Eye (tissue), 1 donor: ENCODE data around the gene NIN.
"Not testable (repeated sequence)": the region's sequence is repeated elsewhere in the genome, so short reads cannot be mapped to it uniquely, and the experiment has no call there.

ENCODE experiments used
- DNase-seq: peaks from one replicate; pipeline ENCODE4 v3.0.0-alpha.2; 2015

Gene NIN

DNA sequence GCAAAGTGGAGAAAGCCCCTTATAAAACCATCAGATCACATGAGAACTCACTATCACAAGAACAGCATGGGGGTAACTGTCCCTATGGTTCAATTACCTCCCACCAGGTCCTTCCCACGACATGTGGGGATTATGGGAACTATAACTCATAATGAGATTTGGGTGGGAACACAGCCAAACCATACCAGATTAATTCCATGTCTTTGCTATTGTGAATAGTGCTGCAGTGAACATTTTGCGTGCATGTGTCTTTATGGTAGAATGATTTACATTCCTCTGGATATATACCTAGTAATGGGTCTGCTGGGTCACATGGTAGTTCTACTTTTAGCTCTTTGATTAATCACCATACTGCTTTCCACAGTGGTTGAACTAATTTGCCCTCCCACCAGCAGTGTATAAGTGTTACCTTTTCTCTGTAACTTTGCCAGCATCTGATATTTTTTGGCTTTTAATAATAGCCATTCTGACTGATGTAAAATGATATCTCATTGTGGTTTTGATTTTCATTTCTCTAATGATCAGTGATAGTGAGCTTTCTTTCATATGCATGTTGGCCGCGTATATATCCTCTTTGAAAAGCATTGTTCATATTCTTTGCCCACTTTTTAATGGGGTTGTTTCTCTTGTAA lies 133.2 kb downstream of the NIN start:
- DNase-seq: peak; percentile 14

DNA sequence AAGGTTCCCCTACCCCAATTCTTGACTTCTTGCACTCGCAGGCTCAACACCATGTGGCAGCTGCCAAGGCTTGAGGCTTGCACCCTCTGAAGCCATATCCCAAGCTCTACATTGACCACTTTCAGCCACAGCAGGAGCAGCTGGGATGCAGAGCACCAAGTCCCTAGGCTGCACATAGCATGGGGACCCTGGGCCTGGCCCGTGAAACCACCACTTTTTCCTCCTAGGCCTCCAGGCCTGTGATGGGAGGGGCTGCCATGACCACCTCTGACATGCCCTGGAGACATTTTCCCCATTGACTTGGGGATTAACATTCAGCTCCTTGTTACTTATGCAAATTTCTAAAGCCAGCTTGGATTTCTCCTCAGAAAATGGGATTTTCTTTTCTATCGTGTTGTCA lies 136.7 kb downstream of the NIN start:
- not testable (repeated sequence) for DNase-seq

DNA sequence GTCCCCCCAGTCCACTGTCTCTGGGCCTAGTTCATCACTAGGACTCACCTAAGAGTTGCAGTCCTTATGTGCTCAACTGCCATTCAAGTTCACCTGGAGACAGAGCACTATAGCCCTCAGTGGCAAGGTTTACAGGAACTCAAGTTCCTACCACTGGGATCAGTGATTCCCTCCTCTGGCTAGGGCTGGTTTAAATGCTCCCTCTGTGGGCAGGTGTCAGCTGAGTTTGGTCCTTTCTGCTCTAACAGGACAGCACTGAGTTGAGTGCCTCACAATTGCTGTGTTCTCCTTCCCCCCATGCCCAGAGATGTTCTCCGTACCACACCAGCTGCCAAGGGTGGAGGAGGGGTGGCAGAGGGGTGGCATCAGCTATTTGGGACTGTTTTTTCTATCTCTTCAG lies 142.1 kb downstream of the NIN start:
- no peak for DNase-seq

DNA sequence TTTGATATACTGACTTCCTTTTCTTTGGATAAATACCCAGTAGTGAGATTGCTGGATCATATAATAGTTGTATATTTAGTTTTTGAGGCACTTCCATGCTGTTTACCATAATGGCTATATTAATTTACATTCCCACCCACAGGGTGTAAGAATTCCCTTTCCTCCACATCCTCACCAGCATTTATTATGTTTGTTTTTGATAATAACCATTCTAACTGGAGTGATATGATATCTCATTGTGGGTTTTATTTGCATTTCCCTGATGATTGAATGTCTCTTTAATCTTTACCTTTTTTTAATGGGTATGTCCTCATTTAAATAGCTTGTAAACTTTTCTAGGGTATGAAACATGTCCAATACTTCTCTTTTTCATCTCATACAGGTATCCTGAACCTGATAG lies 151.3 kb downstream of the NIN start:
- no peak for DNase-seq

DNA sequence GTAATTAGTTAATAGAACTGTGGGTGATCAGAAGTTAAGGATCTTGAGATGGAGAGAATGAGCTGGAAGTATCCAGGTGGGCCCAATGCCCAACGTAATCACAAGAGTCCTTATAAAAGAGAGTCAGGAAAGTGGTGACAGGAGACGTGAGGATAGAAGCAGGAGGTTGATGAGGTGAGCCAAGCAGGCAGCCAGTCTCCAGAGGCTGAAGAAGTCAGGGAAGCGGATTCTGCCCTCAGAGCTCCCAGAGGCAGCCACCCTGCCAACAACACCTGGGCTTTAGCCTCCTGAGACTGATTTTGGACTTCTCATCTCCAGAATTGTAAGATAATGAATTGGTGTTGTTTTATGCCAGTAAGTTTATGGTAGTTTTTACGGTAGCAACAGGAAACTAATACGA lies 152.8 kb downstream of the NIN start:
- no peak for DNase-seq

DNA sequence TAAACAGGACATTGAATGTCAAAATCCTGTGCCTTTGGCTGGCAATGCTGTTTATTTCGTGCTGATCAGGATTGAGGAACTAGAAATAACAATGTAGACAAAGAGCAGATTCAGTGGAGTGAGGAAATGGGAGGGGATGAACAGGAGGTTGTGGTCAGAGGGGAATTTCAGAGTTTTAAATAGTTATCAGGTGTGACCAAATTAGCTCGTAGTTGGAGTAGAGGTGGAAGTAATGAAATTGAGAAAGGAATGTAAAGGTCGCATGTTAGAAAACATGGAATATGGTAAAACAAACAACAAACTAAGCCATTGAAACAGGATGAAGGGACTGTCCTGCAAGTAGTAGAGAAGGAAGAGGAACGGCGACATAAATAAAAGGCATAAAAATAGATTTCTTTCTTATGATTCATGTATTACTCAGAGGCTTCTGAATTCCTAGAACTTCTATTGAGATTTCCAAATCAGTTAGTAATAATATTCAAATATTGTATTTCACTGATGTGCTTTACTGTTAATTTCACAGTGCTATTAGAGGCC lies 153.4 kb downstream of the NIN start:
- no peak for DNase-seq

DNA sequence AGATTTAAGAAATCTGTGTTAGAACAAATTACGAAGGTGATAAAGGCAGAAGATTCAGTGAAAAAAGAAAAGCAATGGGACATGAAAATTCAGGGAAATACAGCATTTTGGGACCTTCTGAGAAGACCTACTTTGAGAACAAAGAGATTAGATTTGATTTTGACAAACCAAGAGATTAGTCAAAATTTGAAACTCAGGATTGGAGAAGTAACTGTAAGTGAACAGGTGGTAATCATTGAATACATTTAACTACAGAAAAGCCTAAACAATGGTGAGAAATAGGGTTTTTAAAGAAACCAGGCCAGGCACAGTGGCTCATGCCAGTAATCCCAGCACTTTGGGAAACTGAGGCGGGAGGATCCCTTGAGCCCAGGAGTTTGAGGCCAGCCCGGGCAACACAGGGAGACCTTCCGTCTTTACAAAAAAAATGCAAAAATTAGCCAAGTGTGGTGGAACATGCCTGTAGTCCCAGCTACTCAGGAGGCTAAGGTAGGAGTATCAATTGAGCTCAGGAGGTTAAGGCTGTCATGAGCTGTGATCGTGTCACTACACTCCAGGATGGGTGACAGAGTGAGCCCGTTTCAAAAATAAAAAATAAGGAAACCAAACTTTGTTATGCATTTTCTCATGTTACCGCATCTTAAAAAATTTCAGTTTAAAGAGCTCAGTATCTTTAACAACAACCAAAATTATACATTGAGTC lies 154.0 kb downstream of the NIN start:
- no peak for DNase-seq

DNA sequence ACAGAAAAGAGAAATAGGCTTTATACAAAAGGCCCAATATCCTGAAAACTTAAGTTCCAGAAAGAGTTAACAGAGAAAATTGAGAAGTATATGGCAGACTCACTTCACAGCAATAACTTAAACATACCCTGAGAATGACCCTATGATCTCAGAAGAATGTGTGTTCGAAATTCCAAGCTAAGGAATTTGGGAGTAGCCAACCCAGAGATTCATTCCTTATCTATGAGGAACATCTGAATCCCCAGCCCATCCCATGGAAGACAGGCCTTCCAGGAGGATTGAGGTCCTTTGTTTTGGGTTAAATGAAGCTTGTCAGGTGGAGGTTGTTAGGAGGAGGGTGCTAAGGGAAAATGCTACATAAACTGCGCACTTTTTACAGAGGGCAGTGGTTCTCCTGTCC lies 155.4 kb downstream of the NIN start:
- DNase-seq: no peak

DNA sequence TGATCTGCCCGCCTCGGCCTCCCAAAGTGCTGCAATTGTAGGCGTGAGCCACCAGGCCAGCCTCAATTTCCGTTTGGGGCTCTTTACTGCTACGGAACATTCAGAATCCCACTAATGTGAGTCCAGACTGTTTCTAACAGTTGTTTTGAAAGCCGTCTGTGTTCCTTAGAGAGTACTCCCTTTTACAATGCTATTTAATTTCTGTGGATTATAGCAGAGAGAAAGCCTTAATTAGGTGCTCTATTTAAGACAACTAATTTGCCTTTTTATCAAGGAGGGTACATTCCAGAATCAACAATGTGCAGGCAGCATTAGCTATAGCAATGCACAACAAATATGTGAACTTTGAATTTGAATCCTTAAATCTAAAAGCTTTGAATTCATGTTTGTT lies 160.1 kb downstream of the NIN start:
- no peak for DNase-seq

DNA sequence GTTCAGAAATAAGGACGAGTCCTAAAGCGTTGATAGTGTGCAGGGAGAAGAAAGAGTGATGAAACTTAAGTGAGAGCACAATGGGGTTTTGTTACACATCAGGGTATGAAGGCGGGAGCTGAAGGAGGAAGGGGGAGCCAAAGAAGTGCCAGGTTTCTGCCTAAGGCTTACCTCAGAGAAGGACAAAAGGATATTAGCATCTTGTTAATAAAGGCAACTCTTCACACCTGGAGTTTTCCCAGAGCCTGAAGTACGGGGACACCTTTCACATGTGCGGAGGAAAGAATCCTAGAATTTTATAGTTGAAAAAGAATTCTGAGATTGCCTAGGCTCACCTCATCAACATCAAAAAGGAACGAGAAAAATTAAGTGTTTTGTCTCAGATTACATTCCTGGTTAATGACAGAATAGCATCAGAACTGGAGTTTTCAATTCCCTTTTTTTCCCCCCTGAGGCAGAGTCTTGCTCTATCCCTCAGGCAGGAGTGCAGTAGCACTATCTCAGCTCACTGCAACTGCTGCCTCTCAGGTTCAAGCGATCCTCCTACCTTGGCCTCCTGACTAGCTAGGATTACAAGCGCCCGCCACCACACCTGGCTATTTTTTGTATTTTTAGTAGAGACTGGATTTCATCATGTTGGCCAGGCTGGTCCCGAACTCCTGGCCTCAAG lies 160.6 kb downstream of the NIN start:
- no peak for DNase-seq
